Subcutaneous abdominal adipose tissue (tissue), 5 donors: ENCODE results near the gene FTO.

ENCODE experiments used
- H3K27ac ChIP-seq: one replicate; pipeline ENCODE4 v1.7.0; 2013; ENCODE audit warnings: low read depth, mild to moderate bottlenecking, inconsistent platforms, low read length, moderate library complexity
- H3K27me3 ChIP-seq, 5 donors: one replicate each; pipeline ENCODE4 v1.7.0; 2013; ENCODE audit warnings: low read length in 5 of 5, inconsistent platforms in 1 of 5; ENCODE audit not compliant: control insufficient read depth in 5 of 5, insufficient read depth in 4 of 5
- H3K36me3 ChIP-seq, 5 donors: one replicate each; pipeline ENCODE4 v1.7.0; 2013; ENCODE audit warnings: low read length in 5 of 5; ENCODE audit not compliant: control insufficient read depth in 5 of 5, insufficient read depth in 5 of 5
- H3K4me1 ChIP-seq, 5 donors: one replicate each; pipeline ENCODE4 v1.7.0; 2013; ENCODE audit warnings: low read length in 5 of 5, mild to moderate bottlenecking in 3 of 5, moderate library complexity in 1 of 5; ENCODE audit not compliant: control insufficient read depth in 5 of 5, insufficient read depth in 5 of 5
- H3K4me3 ChIP-seq, 5 donors: one replicate each; pipeline ENCODE4 v1.7.0; 2013; ENCODE audit warnings: low read length in 5 of 5, low read depth in 1 of 5
- H3K9ac ChIP-seq, 5 donors: one replicate each; pipeline ENCODE4 v1.7.0; 2013; ENCODE audit warnings: low read length in 5 of 5, mild to moderate bottlenecking in 4 of 5, moderate library complexity in 3 of 5
- H3K9me3 ChIP-seq, 5 donors: one replicate each; pipeline ENCODE4 v1.7.0; 2013; ENCODE audit warnings: low read length in 5 of 5; ENCODE audit not compliant: control insufficient read depth in 5 of 5
- donor health status: healthy.
- donor health status: healthy.
- donor health status: healthy.
- donor health status: healthy.
- donor health status: healthy.

FTO gene

DNA sequence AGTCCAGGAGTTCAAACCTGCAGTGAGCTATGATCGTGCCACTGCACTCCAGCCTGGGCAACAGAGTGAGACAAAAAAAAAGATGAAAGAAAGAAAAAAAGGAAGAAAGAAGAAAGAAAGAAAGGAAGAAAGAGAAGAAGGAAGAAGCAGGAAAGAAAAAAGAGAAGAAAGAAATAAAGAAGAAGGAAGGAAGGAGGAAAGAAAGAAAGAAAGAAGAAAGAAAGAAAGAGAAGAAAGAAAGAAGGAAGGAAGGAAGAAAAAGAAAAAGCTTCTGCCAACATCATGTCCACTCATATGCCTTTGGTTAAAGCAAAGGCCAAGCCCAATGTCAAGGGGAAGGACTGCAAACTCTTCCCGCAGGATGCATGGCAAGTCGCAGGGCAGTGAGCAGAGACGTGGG lies 439.5 kb downstream of the FTO start:
- H3K36me3 ChIP-seq = no peaks in the 10 kb centered on the region
- H3K27me3 ChIP-seq = peaks cover 0 to 2% (median 0%) of the 10 kb centered on the region in 5 donors
- H3K4me1 ChIP-seq = no peaks in the 10 kb centered on the region
- no peak overlapping the region for H3K4me3 ChIP-seq
- H3K27ac ChIP-seq = no peak overlapping the region
- H3K9ac ChIP-seq = no peak overlapping the region
- peaks cover 0 to 3% (median 0%) of the 10 kb centered on the region in 5 donors for H3K9me3 ChIP-seq

DNA sequence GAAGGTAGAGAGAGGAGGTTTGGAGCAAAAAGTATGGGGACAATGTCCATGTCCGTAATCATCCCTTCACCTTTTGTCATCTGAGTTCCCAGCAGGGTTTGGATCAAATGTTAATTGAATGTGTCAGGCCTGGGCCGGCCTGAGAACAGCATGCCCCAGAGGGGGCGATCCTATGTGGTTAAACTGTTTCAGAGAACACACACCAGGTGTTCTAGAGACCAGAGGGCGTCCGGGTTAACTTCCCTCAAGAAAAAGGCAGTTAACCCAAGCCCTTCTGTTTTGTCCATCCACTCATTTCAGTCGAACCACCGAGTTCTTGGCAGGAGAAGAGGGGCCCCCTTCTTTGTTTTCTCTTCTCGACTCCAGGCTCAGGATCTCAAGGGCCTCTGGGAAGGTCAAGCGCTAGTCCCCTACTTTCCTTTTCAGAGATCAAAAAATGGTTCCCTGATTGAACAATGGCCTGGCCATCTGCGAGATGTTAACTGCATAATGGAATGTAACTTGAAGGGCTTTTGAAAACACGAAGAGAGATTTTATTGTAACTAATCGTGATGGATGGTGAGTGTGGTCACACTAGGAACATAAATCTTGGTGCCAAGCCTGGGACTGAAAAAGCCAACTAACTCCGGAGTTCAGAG lies 440.1 kb downstream of the FTO start:
- H3K9ac ChIP-seq = no peak overlapping the region
- H3K4me1 ChIP-seq = no peaks in the 10 kb centered on the region
- no peak overlapping the region for H3K27ac ChIP-seq
- H3K9me3 ChIP-seq = peaks cover 0 to 3% (median 0%) of the 10 kb centered on the region in 5 donors
- H3K36me3 ChIP-seq = no peaks in the 10 kb centered on the region
- peaks cover 0 to 2% (median 0%) of the 10 kb centered on the region in 5 donors for H3K27me3 ChIP-seq
- H3K4me3 ChIP-seq = no peak overlapping the region

GRCh38 chr16:54144572-54144947 lies 440.6 kb downstream of the FTO start:
- no peak overlapping the region for H3K4me3 ChIP-seq
- H3K36me3 ChIP-seq = no peaks in the 10 kb centered on the region
- no peak overlapping the region for H3K9ac ChIP-seq
- H3K9me3 ChIP-seq = peaks cover 0 to 5% (median 0%) of the 10 kb centered on the region in 5 donors
- peaks cover 0 to 2% (median 0%) of the 10 kb centered on the region in 5 donors for H3K27me3 ChIP-seq
- H3K4me1 ChIP-seq = no peaks in the 10 kb centered on the region
- no peak overlapping the region for H3K27ac ChIP-seq

- Histone ChIP-seq H3K36me3 (no peaks in the 10 kb centered on the region), H3K9me3 (peaks cover 0 to 5% (median 0%) of the 10 kb centered on the region in 5 donors), H3K4me1 (no peaks in the 10 kb centered on the region), H3K4me3 (no peak overlapping the region), H3K27me3 (peaks cover 0 to 2% (median 0%) of the 10 kb centered on the region in 5 donors), H3K9ac (no peak overlapping the region), H3K27ac (no peak overlapping the region)
Observed at GRCh38 chr16:54145881-54146280, 441.9 kb downstream of the FTO start.

DNA sequence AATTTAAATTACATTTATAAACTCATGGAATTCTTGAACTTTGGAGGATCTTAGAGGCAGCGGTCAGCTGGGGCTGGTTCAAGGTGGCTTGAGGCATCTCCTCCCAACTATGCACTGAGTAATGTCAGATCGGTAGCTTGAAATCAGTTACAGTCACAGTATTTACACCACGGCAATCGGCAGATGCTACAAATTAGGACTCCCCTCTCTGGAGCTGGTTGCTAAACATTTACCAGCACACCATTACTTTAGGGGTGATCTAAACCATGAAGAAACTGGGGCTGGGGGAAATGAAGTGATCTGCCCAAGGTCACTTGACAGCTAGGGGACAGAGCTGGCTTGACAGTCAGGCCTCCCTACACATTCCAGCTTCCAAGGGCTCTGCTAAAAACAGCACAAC lies 445.0 kb downstream of the FTO start:
- H3K4me1 ChIP-seq = no peaks in the 10 kb centered on the region
- H3K27me3 ChIP-seq = peaks cover 0 to 3% (median 0%) of the 10 kb centered on the region in 5 donors
- no peak overlapping the region for H3K4me3 ChIP-seq
- no peak overlapping the region for H3K27ac ChIP-seq
- no peaks in the 10 kb centered on the region for H3K36me3 ChIP-seq
- peaks cover 0 to 5% (median 0%) of the 10 kb centered on the region in 5 donors for H3K9me3 ChIP-seq
- H3K9ac ChIP-seq = no peak overlapping the region

- Histone ChIP-seq H3K9ac (no peak overlapping the region), H3K4me1 (no peaks in the 10 kb centered on the region), H3K36me3 (no peaks in the 10 kb centered on the region), H3K27ac (no peak overlapping the region), H3K4me3 (no peak overlapping the region), H3K9me3 (peaks cover 0 to 7% (median 0%) of the 10 kb centered on the region in 5 donors), H3K27me3 (peaks cover 0 to 3% (median 0%) of the 10 kb centered on the region in 5 donors)
Observed at GRCh38 chr16:54150861-54151260, 446.9 kb downstream of the FTO start.

DNA sequence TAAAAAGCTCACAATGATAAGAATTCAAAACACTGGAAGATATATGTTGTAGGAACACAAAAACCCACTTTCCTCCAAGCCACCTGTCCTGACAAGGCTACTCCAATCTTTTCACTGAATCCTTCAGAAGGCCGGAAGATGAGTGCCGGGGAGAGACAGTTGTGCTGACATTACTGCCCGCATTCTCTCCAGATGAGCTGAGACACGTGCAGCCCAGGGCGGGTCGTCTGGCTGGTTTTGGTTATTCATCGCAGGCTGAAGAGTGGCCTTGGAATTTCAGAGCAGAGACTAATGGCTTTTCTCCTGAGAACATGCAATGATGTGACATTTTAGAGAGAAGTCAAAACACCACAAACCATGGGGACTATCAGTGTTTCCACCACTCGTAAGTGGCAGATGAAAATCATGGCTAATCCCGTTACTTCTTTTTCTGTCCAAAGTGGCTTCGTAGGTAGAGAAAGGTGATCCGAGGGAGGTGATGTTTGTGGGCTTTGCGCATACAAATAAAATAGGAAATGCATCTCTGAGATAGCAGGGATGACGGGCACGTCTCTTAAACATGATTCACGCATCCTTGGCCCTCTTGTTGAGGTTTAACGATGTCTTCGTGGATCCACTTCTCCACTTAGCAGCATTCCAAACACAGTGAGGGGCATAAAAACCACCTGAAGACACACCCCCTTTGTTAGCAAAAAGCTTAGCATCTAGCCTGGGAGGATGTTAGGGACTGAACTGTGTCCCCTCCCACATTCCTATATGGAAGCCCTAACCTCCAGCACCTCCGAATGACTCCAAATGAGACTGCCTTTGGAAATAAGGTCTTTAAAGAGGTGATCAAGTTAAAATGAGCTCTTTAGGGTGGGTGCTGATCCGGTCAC lies 448.6 kb downstream of the FTO start:
- H3K27me3 ChIP-seq = peaks cover 0 to 3% (median 0%) of the 10 kb centered on the region in 5 donors
- peaks cover 0 to 13% (median 4%) of the 10 kb centered on the region in 5 donors for H3K9me3 ChIP-seq
- H3K4me3 ChIP-seq = no peak overlapping the region
- H3K36me3 ChIP-seq = no peaks in the 10 kb centered on the region
- H3K4me1 ChIP-seq = no peaks in the 10 kb centered on the region
- no peak overlapping the region for H3K27ac ChIP-seq
- H3K9ac ChIP-seq = no peak overlapping the region

DNA sequence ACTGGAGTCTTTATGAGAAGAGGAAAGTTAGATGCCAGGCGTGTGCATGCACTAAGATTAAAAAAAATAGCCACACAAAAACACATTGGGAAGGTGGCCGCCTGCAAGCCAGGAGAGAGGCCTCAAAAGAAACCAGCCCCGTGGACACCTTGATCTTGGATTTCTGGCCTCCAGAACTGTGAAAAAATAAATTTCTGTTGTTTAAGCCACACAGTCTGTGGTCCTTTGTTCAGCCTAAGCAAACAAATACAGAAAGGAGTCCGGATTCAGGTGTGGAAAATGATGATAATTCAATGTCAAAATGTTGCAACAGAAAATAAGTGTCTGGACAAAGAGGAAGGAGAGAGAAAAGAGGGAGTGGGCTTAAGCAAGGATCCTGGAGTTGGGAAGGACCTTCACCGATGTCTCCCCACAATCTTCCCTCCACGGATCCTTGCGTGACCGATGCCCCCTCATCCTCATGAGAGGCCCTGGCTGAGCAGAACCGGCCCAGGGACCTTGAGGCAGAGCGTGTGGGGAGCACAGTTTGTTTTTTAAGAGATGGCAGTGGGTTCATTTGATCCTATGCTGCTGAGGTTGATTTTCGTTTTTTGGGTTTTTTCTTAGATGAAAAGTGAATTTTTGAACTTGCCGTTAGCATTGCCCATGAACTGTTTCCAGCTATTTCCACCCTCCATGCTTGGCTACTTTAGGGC lies 449.4 kb downstream of the FTO start:
- Histone ChIP-seq H3K36me3 (no peaks in the 10 kb centered on the region), H3K9me3 (peaks cover 0 to 13% (median 4%) of the 10 kb centered on the region in 5 donors), H3K9ac (no peak overlapping the region), H3K27me3 (peaks cover 0 to 3% (median 0%) of the 10 kb centered on the region in 5 donors), H3K4me3 (no peak overlapping the region), H3K4me1 (no peaks in the 10 kb centered on the region), H3K27ac (no peak overlapping the region)

GRCh38 chr16:54156349-54156748 lies 452.4 kb downstream of the FTO start:
- H3K36me3 ChIP-seq = no peaks in the 10 kb centered on the region
- H3K27me3 ChIP-seq = peaks cover 0 to 3% (median 0%) of the 10 kb centered on the region in 5 donors
- no peaks in the 10 kb centered on the region for H3K4me1 ChIP-seq
- no peak overlapping the region for H3K4me3 ChIP-seq
- H3K9me3 ChIP-seq = peaks cover 0 to 13% (median 0%) of the 10 kb centered on the region in 5 donors
- H3K9ac ChIP-seq = no peak overlapping the region
- no peak overlapping the region for H3K27ac ChIP-seq
